Measurements from ENCODE around the gene LINC00305. TPM values are rescaled to one million over a fixed set of nuclear protein-coding genes. Genes with fewer than 3 reads are reported as not detected.

The LINC00305 gene
- total RNA-seq, 2 experiments from 2014 or later, result not detected

DNA sequence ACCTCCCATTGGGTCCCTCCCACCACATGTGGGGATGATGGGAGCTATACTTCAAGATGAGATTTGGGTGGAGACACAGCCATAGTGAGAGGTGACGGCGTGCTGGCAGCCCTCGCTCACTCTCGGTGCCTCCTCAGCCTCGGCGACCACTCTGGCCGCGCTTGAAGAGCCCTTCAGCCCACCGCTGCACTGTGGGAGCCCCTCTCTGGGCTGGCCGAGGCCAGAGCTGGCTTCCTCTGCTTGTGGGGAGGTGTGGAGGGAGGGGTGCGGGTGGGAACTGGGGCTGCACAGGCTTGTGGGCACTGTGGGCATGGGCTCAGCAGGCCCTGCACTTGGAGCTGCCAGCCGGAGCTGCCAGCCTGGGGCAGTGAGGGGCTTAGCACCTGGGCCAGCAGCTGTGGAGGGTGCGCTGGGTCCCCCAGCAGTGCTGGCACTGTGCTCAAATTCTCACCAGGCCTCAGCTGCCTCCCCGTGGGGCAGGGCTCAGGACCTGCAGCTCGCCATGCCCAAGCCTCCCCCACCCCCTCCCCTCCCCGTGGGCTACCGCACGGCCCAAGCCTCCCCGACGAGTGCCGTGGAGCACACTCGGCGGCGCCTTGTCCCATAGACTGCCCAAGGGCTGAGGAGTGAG lies 106.0 kb downstream of the LINC00305 start:
- ChIA-PET POLR2A (no interaction called here), CTCF (ENCODE audit: unreplicated experiment) (no interaction called here)
- no peaks in the 10 kb centered on the region for H3K9me2 ChIP-seq (ENCODE audit: insufficient read depth, low read length)
- no peak overlapping the region for H3K4me3 ChIP-seq (ENCODE audit: low read depth, low read length, poor library complexity, severe bottlenecking)
- intact Hi-C loops (cut with micrococcal nuclease; ENCODE audit: unreplicated experiment), result no loop called here
- H3K36me3 ChIP-seq (ENCODE audit: insufficient read depth, low read length), result no peaks in the 10 kb centered on the region
- H3K79me2 ChIP-seq (ENCODE audit: insufficient read depth, low read depth, low read length), result no peaks in the 10 kb centered on the region
- no peaks in the 10 kb centered on the region for H4K20me1 ChIP-seq (ENCODE audit: insufficient read depth, low read length)
- H3K4me2 ChIP-seq (ENCODE audit: low read length), result no peak overlapping the region
- H3K9me3 ChIP-seq (ENCODE audit: low read length), result no peaks in the 10 kb centered on the region
- H3K27ac ChIP-seq (ENCODE audit: low read depth, low read length, poor library complexity, severe bottlenecking), result no peak overlapping the region
- DNase-seq (ENCODE audit: low spot score), result no peak
- no peaks in the 10 kb centered on the region for H3K4me1 ChIP-seq (ENCODE audit: insufficient read depth, low read length, poor library complexity, severe bottlenecking)
- BruUV-seq (replicated peaks), result no TSS peak
- no peak for TF ChIP-seq CTCF (conservative IDR thresholded peaks at IDR 0.05; ENCODE audit: low read length)
- TF ChIP-seq EZH2phosphoT487 (IDR thresholded peaks at IDR 0.05; ENCODE audit: borderline replicate concordance, low read depth, low read length), result no peak
- no peak overlapping the region for H2AFZ ChIP-seq (ENCODE audit: low read length)

GRCh38 chr18:64037812-64038414 lies 111.0 kb downstream of the LINC00305 start:
- TF ChIP-seq EZH2phosphoT487 (IDR thresholded peaks at IDR 0.05; ENCODE audit: borderline replicate concordance, low read depth, low read length) (no peak), CTCF (conservative IDR thresholded peaks at IDR 0.05; ENCODE audit: low read length) (peak; percentile 73)
- no peaks in the 10 kb centered on the region for H4K20me1 ChIP-seq (ENCODE audit: insufficient read depth, low read length)
- ChIA-PET CTCF (ENCODE audit: unreplicated experiment) (no interaction called here), POLR2A (no interaction called here)
- H3K27ac ChIP-seq (ENCODE audit: low read depth, low read length, poor library complexity, severe bottlenecking), result no peak overlapping the region
- H3K4me1 ChIP-seq (ENCODE audit: insufficient read depth, low read length, poor library complexity, severe bottlenecking), result no peaks in the 10 kb centered on the region
- no TSS peak for BruUV-seq (replicated peaks)
- H3K9me2 ChIP-seq (ENCODE audit: insufficient read depth, low read length), result no peaks in the 10 kb centered on the region
- DNase-seq (ENCODE audit: low spot score), result peak; percentile 35
- H3K79me2 ChIP-seq (ENCODE audit: insufficient read depth, low read depth, low read length), result no peaks in the 10 kb centered on the region
- intact Hi-C loops (cut with micrococcal nuclease; ENCODE audit: unreplicated experiment), result no loop called here
- H2AFZ ChIP-seq (ENCODE audit: low read length), result no peak overlapping the region
- no peaks in the 10 kb centered on the region for H3K36me3 ChIP-seq (ENCODE audit: insufficient read depth, low read length)
- no peaks in the 10 kb centered on the region for H3K9me3 ChIP-seq (ENCODE audit: low read length)
- H3K4me3 ChIP-seq (ENCODE audit: low read depth, low read length, poor library complexity, severe bottlenecking), result no peak overlapping the region
- H3K4me2 ChIP-seq (ENCODE audit: low read length), result no peak overlapping the region

- H3K4me1 ChIP-seq (ENCODE audit: insufficient read depth, low read length, poor library complexity, severe bottlenecking), result no peaks in the 10 kb centered on the region
- no peak for TF ChIP-seq CTCF (conservative IDR thresholded peaks at IDR 0.05; ENCODE audit: low read length)
- TF ChIP-seq EZH2phosphoT487 (IDR thresholded peaks at IDR 0.05; ENCODE audit: borderline replicate concordance, low read depth, low read length), result no peak
- H3K9me3 ChIP-seq (ENCODE audit: low read length), result no peaks in the 10 kb centered on the region
- no peak for DNase-seq (ENCODE audit: low spot score)
- ChIA-PET CTCF (ENCODE audit: unreplicated experiment) (no interaction called here), POLR2A (no interaction called here)
- H3K4me2 ChIP-seq (ENCODE audit: low read length), result no peak overlapping the region
- no peaks in the 10 kb centered on the region for H3K9me2 ChIP-seq (ENCODE audit: insufficient read depth, low read length)
- no peak overlapping the region for H2AFZ ChIP-seq (ENCODE audit: low read length)
- no peak overlapping the region for H3K27ac ChIP-seq (ENCODE audit: low read depth, low read length, poor library complexity, severe bottlenecking)
- H3K36me3 ChIP-seq (ENCODE audit: insufficient read depth, low read length), result no peaks in the 10 kb centered on the region
- intact Hi-C loops (cut with micrococcal nuclease; ENCODE audit: unreplicated experiment), result no loop called here
- no peak overlapping the region for H3K4me3 ChIP-seq (ENCODE audit: low read depth, low read length, poor library complexity, severe bottlenecking)
- no peaks in the 10 kb centered on the region for H3K79me2 ChIP-seq (ENCODE audit: insufficient read depth, low read depth, low read length)
- H4K20me1 ChIP-seq (ENCODE audit: insufficient read depth, low read length), result no peaks in the 10 kb centered on the region
- no TSS peak for BruUV-seq (replicated peaks)
Observed at GRCh38 chr18:64032312-64032711, 116.6 kb downstream of the LINC00305 start.

Measured in OCI-LY7 (cell line).